Astrocyte (in vitro differentiated cells and primary cell): ENCODE measurements around the gene BHLHE23. TPM values are rescaled to one million over a fixed set of nuclear protein-coding genes. Genes with fewer than 3 reads are reported as not detected.

Experiments
- DNase-seq: peaks from one replicate; pipeline ENCODE4 v3.0.0-alpha.2; 2010; ENCODE audit warnings: low read depth
- FAIRE-seq: peaks from 2 replicates; lab custom pipeline; 2011; peaks lifted over from hg19 to GRCh38; lab: Jason Lieb, UNC
- H2AFZ ChIP-seq: 2 replicates; pipeline ENCODE4 v1.6.0; 2012; ENCODE audit warnings: low read depth, low read length, inconsistent platforms
- H3K27ac ChIP-seq: 2 replicates; pipeline ENCODE4 v1.5.1; 2011; ENCODE audit warnings: low read depth, low read length, inconsistent platforms
- H3K27me3 ChIP-seq: 2 replicates; pipeline ENCODE4 v1.6.0; 2011; ENCODE audit warnings: low read length, inconsistent platforms; ENCODE audit not compliant: insufficient read depth
- H3K36me3 ChIP-seq: 2 replicates; pipeline ENCODE4 v1.5.1; 2011; ENCODE audit warnings: low read length, inconsistent platforms; ENCODE audit not compliant: insufficient read depth
- H3K4me1 ChIP-seq: 2 replicates; pipeline ENCODE4 v1.5.1; 2011; ENCODE audit warnings: low read length, inconsistent platforms; ENCODE audit not compliant: insufficient read depth
- H3K4me2 ChIP-seq: 2 replicates; pipeline ENCODE4 v1.6.0; 2012; ENCODE audit warnings: low read length, inconsistent platforms
- H3K4me3 ChIP-seq: 2 replicates; pipeline ENCODE4 v1.5.1; 2011; ENCODE audit warnings: low read depth, mild to moderate bottlenecking, low read length, inconsistent platforms; ENCODE audit not compliant: insufficient read depth
- H3K79me2 ChIP-seq: 2 replicates; pipeline ENCODE4 v1.6.0; 2012; ENCODE audit warnings: mild to moderate bottlenecking, low read length, inconsistent platforms; ENCODE audit not compliant: insufficient read depth
- H3K9ac ChIP-seq: 2 replicates; pipeline ENCODE4 v1.6.0; 2012; ENCODE audit warnings: mild to moderate bottlenecking, low read length, inconsistent platforms
- H3K9me3 ChIP-seq: 2 replicates; pipeline ENCODE4 v1.5.1; 2012; ENCODE audit warnings: low read depth, mild to moderate bottlenecking, low read length, inconsistent platforms; ENCODE audit not compliant: insufficient read depth
- H4K20me1 ChIP-seq: 2 replicates; pipeline ENCODE4 v1.6.0; 2012; ENCODE audit warnings: low read length, inconsistent platforms; ENCODE audit not compliant: insufficient read depth
- H3K27ac Mint-ChIP-seq: one replicate; pipeline ENCODE4 v1.8.0; 2021; ENCODE audit warnings: mild to moderate bottlenecking, mixed read lengths; ENCODE audit not compliant: unreplicated experiment
- H3K27me3 Mint-ChIP-seq: one replicate; pipeline ENCODE4 v1.8.0; 2021; ENCODE audit warnings: low read depth, mixed read lengths; ENCODE audit not compliant: unreplicated experiment
- H3K36me3 Mint-ChIP-seq: one replicate; pipeline ENCODE4 v1.8.0; 2021; ENCODE audit warnings: low read depth, mixed read lengths; ENCODE audit not compliant: unreplicated experiment
- H3K4me1 Mint-ChIP-seq: one replicate; pipeline ENCODE4 v1.8.0; 2021; ENCODE audit warnings: low read depth, mixed read lengths; ENCODE audit not compliant: unreplicated experiment
- H3K4me3 Mint-ChIP-seq: one replicate; pipeline ENCODE4 v1.8.0; 2021; ENCODE audit warnings: mild to moderate bottlenecking, moderate library complexity, mixed read lengths; ENCODE audit not compliant: unreplicated experiment
- H3K9me3 Mint-ChIP-seq: one replicate; pipeline ENCODE4 v1.8.0; 2021; ENCODE audit warnings: mild to moderate bottlenecking, mixed read lengths; ENCODE audit not compliant: unreplicated experiment
- CTCF ChIP-seq: IDR thresholded peaks from 2 replicates; pipeline ENCODE4 v1.5.1; 2011; ENCODE audit warnings: low read depth, mild to moderate bottlenecking, inconsistent platforms, low read length, moderate library complexity; ENCODE audit not compliant: insufficient read depth
- EZH2 ChIP-seq: IDR thresholded peaks from 2 replicates; pipeline ENCODE4 v1.6.1; 2012; ENCODE audit warnings: mild to moderate bottlenecking, low read length, inconsistent platforms; ENCODE audit not compliant: insufficient read depth
- total RNA-seq: library from RNA; stranded (reverse); gene quantifications from 2 replicates; pipeline ENCODE4 v1.2.1, GENCODE V29; 2021

The BHLHE23 gene
- total RNA-seq, 1 donor from 2014 or later, result not detected

- TF ChIP-seq CTCF (no peak), EZH2 (no peak)
- H3K4me1 ChIP-seq, result no peaks in the 10 kb centered on the region
- no peaks in the 10 kb centered on the region for H3K79me2 ChIP-seq
- no peaks in the 10 kb centered on the region for H4K20me1 ChIP-seq
- H2AFZ ChIP-seq, result no peak overlapping the region
- H3K27me3 ChIP-seq, result peaks cover 25% of the 10 kb centered on the region
- Mint-ChIP-seq H3K27ac (peak overlapping the region; percentile 84), H3K4me3 (no peak overlapping the region), H3K36me3 (peaks cover 2% of the 10 kb centered on the region), H3K27me3 (peaks cover 64% of the 10 kb centered on the region), H3K4me1 (no peaks in the 10 kb centered on the region), H3K9me3 (peaks cover 8% of the 10 kb centered on the region)
- H3K36me3 ChIP-seq, result no peaks in the 10 kb centered on the region
- no peak for DNase-seq
- no peak overlapping the region for H3K9ac ChIP-seq
- H3K4me3 ChIP-seq, result no peak overlapping the region
- H3K9me3 ChIP-seq, result no peaks in the 10 kb centered on the region
- no peak overlapping the region for H3K27ac ChIP-seq
- FAIRE-seq, result no peak
- no peak overlapping the region for H3K4me2 ChIP-seq
Measured at GRCh38 chr20:63044204-63044600, 37.4 kb upstream of the BHLHE23 start.

- peak overlapping the region; percentile 84 for H3K27ac Mint-ChIP-seq
- DNase-seq (no peak), FAIRE-seq (no peak)
- H3K4me1 Mint-ChIP-seq, result no peaks in the 10 kb centered on the region
- Histone ChIP-seq H3K27ac (no peak overlapping the region), H3K4me3 (no peak overlapping the region), H4K20me1 (no peaks in the 10 kb centered on the region), H2AFZ (no peak overlapping the region), H3K27me3 (peaks cover 25% of the 10 kb centered on the region), H3K9ac (no peak overlapping the region), H3K9me3 (no peaks in the 10 kb centered on the region), H3K79me2 (no peaks in the 10 kb centered on the region), H3K4me1 (no peaks in the 10 kb centered on the region), H3K36me3 (no peaks in the 10 kb centered on the region), H3K4me2 (no peak overlapping the region)
- no peak overlapping the region for H3K4me3 Mint-ChIP-seq
- peaks cover 63% of the 10 kb centered on the region for H3K27me3 Mint-ChIP-seq
- TF ChIP-seq EZH2 (no peak), CTCF (no peak)
- H3K36me3 Mint-ChIP-seq, result peaks cover 2% of the 10 kb centered on the region
- H3K9me3 Mint-ChIP-seq, result peaks cover 8% of the 10 kb centered on the region
Measured at GRCh38 chr20:63043348-63044203, 36.8 kb upstream of the BHLHE23 start.
